GM23338 (cell line): Measurements from ENCODE around the gene UNC13C. TPM values are rescaled to one million over a fixed set of nuclear protein-coding genes. Genes with fewer than 3 reads are reported as not detected.

Experiments
- ATAC-seq: fragments of 200-7000 bp; cut with Tn5 transposase; 3 replicates; pipeline ENCODE4 v1.9.1; 2020
- DNase-seq: peaks from one replicate; pipeline ENCODE4 v3.0.0-alpha.2; 2015; ENCODE audit warnings: low spot score
- H2AFZ ChIP-seq: fragments of 200-600 bp; sonication (generic); 2 replicates; pipeline ENCODE4 v1.8.0; 2016; ENCODE audit warnings: antibody characterized with exemption, mild to moderate bottlenecking, moderate library complexity
- H3F3A ChIP-seq: fragments of 200-600 bp; sonication (generic); replicated peaks from 2 replicates; pipeline ENCODE4 v1.8.0; 2017; ENCODE audit warnings: antibody characterized with exemption, mixed run types, low read depth
- H3K27ac ChIP-seq: fragments of 200-600 bp; sonication (generic); 2 replicates; pipeline ENCODE4 v1.6.1; 2016; ENCODE audit warnings: low read depth
- H3K27me3 ChIP-seq: fragments of 200-600 bp; sonication (generic); 2 replicates; pipeline ENCODE4 v1.8.0; 2016; ENCODE audit warnings: mild to moderate bottlenecking, mixed run types, moderate library complexity; ENCODE audit not compliant: insufficient read depth
- H3K36me3 ChIP-seq: fragments of 200-600 bp; sonication (generic); 2 replicates; pipeline ENCODE4 v1.8.0; 2016; ENCODE audit warnings: mild to moderate bottlenecking; ENCODE audit not compliant: insufficient read depth
- H3K4me1 ChIP-seq: fragments of 200-600 bp; sonication (generic); 2 replicates; pipeline ENCODE4 v1.8.0; 2016; ENCODE audit warnings: mild to moderate bottlenecking, moderate library complexity; ENCODE audit not compliant: insufficient read depth
- H3K4me2 ChIP-seq: fragments of 200-600 bp; sonication (generic); 2 replicates; pipeline ENCODE4 v1.7.1; 2017; ENCODE audit warnings: mixed run types
- H3K4me3 ChIP-seq: fragments of 200-600 bp; sonication (generic); 2 replicates; pipeline ENCODE4 v1.6.1; 2016; ENCODE audit warnings: mixed run types
- H3K79me2 ChIP-seq: fragments of 200-600 bp; sonication (generic); replicated peaks from 2 replicates; pipeline ENCODE4 v1.8.0; 2017; ENCODE audit warnings: mild to moderate bottlenecking; ENCODE audit not compliant: insufficient read depth
- H3K9me2 ChIP-seq: fragments of 200-600 bp; sonication (generic); 2 replicates; pipeline ENCODE4 v1.8.0; 2017; ENCODE audit not compliant: insufficient read depth
- H4K20me1 ChIP-seq: fragments of 200-600 bp; sonication (generic); replicated peaks from 2 replicates; pipeline ENCODE4 v1.8.0; 2017; ENCODE audit warnings: mild to moderate bottlenecking; ENCODE audit not compliant: insufficient read depth
- H3K27ac Mint-ChIP-seq: 2 replicates; pipeline ENCODE4 v1.8.0; 2020; ENCODE audit warnings: inconsistent platforms, mild to moderate bottlenecking, moderate library complexity, mixed read lengths
- H3K27me3 Mint-ChIP-seq: 3 replicates; pipeline ENCODE4 v1.8.0; 2022; ENCODE audit warnings: low read depth, mild to moderate bottlenecking, moderate library complexity, mixed read lengths, inconsistent platforms; ENCODE audit not compliant: insufficient read depth, poor library complexity
- H3K36me3 Mint-ChIP-seq: 3 replicates; pipeline ENCODE4 v1.8.0; 2021; ENCODE audit warnings: low read depth, mild to moderate bottlenecking, inconsistent platforms, moderate library complexity, mixed read lengths
- H3K4me1 Mint-ChIP-seq: 3 replicates; pipeline ENCODE4 v1.8.0; 2020; ENCODE audit warnings: mild to moderate bottlenecking, inconsistent platforms, mixed read lengths
- H3K4me3 Mint-ChIP-seq: 3 replicates; pipeline ENCODE4 v1.8.0; 2021; ENCODE audit warnings: moderate library complexity, mild to moderate bottlenecking, inconsistent platforms, mixed read lengths
- H3K9me3 Mint-ChIP-seq: 3 replicates; pipeline ENCODE4 v1.8.0; 2020; ENCODE audit warnings: moderate library complexity, mild to moderate bottlenecking, inconsistent platforms, mixed read lengths
- CREB1 ChIP-seq: fragments of 250-450 bp; sonication (Bioruptor Pico); IDR thresholded peaks from 2 replicates; pipeline ENCODE4 v1.5.0; 2020; ENCODE audit warnings: low read depth, mild to moderate bottlenecking, moderate library complexity
- CTCF ChIP-seq, 2 experiments: fragments of 200-600 bp in 1 of 2; sonication (generic) in 1 of 2; conservative IDR thresholded peaks; 2 replicates each; pipeline versions ENCODE4 v1.5.1 to v1.6.1; 2016 to 2017; ENCODE audit warnings: antibody characterized with exemption in 2 of 2, low read depth in 2 of 2, mild to moderate bottlenecking in 2 of 2, moderate library complexity in 1 of 2
- EZH2 ChIP-seq: fragments of 200-600 bp; sonication (generic); IDR thresholded peaks from one replicate; pipeline ENCODE4 v1.8.0; 2017; ENCODE audit warnings: antibody characterized with exemption, mild to moderate bottlenecking, low read depth; ENCODE audit not compliant: unreplicated experiment
- EZH2phosphoT487 ChIP-seq: fragments of 200-600 bp; sonication (generic); IDR thresholded peaks from one replicate; pipeline ENCODE4 v1.8.1; 2018; ENCODE audit warnings: antibody characterized with exemption; ENCODE audit not compliant: unreplicated experiment
- JUNB ChIP-seq: IDR thresholded peaks from one replicate; pipeline ENCODE4 v1.6.1; 2016; ENCODE audit warnings: antibody characterized with exemption; ENCODE audit not compliant: unreplicated experiment
- NANOG ChIP-seq: IDR thresholded peaks from 2 replicates; pipeline ENCODE4 v1.6.1; 2016; ENCODE audit warnings: antibody characterized with exemption, borderline replicate concordance
- POLR2AphosphoS5 ChIP-seq: IDR thresholded peaks from 2 replicates; pipeline ENCODE4 v1.6.1; 2016; ENCODE audit warnings: antibody characterized with exemption, low read depth
- REST ChIP-seq: IDR thresholded peaks from one replicate; pipeline ENCODE4 v1.6.1; 2018; ENCODE audit warnings: antibody characterized with exemption; ENCODE audit not compliant: unreplicated experiment
- STAT1 ChIP-seq: IDR thresholded peaks from one replicate; pipeline ENCODE4 v1.6.1; 2016; ENCODE audit warnings: antibody characterized with exemption; ENCODE audit not compliant: unreplicated experiment
- ZNF114 ChIP-seq: fragments of 250-450 bp; sonication (Bioruptor Pico); IDR thresholded peaks from 2 replicates; pipeline ENCODE4 v1.5.0; 2020; ENCODE audit warnings: mild to moderate bottlenecking, moderate library complexity
- ZNF331 ChIP-seq: fragments of 250-450 bp; sonication (Bioruptor Pico); IDR thresholded peaks from 2 replicates; pipeline ENCODE4 v1.5.0; 2020; ENCODE audit warnings: low read depth, mild to moderate bottlenecking, moderate library complexity
- polyA plus RNA-seq: library from polyadenylated mRNA; unstranded; fragments of >200 nt; fragmentation: Nextera tagmentation; extraction: Ambion mirVana; gene quantifications from 2 replicates; pipeline ENCODE4 v1.2.1, GENCODE V29; 2016
- total RNA-seq: library from RNA; depleted of rRNA; stranded (reverse); fragments of >200 nt; shearing (Covaris generic); gene quantifications from 2 replicates; pipeline ENCODE4 v1.2.3, GENCODE V29; 2014
- TF ChIP-seq, protein P1 (sequence below): fragments of 250-450 bp; sonication (Bioruptor Pico); IDR thresholded peaks from 2 replicates; pipeline ENCODE4 v1.5.0; 2020; ENCODE audit warnings: mild to moderate bottlenecking, moderate library complexity
- TF ChIP-seq, protein P2 (sequence below): IDR thresholded peaks from 2 replicates; pipeline ENCODE4 v1.6.1; 2016; ENCODE audit warnings: antibody characterized with exemption

The UNC13C gene
- total and polyA plus RNA-seq, 2 experiments from 2014 or later = 0.03 TPM; not detected in 1

- no peak for TF ChIP-seq CTCF (conservative IDR thresholded peaks at IDR 0.05; ENCODE audit: low read depth in 2 of 2)
Measured at GRCh38 chr15:54321426-54321825, 343.2 kb downstream of the UNC13C start (continued).

- no peaks in the 10 kb centered on the region for H3K36me3 ChIP-seq
- no peak overlapping the region for H3K4me3 Mint-ChIP-seq
- peaks cover 4% of the 10 kb centered on the region for H3K27me3 Mint-ChIP-seq
- no peak overlapping the region for H3K4me3 ChIP-seq
- no peaks in the 10 kb centered on the region for H3K27me3 ChIP-seq
- ATAC-seq (no peak), DNase-seq (no peak)
- no peak overlapping the region for H3K4me2 ChIP-seq
- H3K27ac ChIP-seq = no peak overlapping the region
- no peaks in the 10 kb centered on the region for H3K79me2 ChIP-seq
- TF ChIP-seq POLR2AphosphoS5 = no peak
- no peak for TF ChIP-seq EZH2
- TF ChIP-seq STAT1 = no peak
- TF ChIP-seq CREB1 (CRISPR knock-in tag) = no peak
- TF ChIP-seq NANOG = no peak
- TF ChIP-seq JUNB = no peak
- TF ChIP-seq EZH2phosphoT487 = no peak
- TF ChIP-seq, protein P1, sequence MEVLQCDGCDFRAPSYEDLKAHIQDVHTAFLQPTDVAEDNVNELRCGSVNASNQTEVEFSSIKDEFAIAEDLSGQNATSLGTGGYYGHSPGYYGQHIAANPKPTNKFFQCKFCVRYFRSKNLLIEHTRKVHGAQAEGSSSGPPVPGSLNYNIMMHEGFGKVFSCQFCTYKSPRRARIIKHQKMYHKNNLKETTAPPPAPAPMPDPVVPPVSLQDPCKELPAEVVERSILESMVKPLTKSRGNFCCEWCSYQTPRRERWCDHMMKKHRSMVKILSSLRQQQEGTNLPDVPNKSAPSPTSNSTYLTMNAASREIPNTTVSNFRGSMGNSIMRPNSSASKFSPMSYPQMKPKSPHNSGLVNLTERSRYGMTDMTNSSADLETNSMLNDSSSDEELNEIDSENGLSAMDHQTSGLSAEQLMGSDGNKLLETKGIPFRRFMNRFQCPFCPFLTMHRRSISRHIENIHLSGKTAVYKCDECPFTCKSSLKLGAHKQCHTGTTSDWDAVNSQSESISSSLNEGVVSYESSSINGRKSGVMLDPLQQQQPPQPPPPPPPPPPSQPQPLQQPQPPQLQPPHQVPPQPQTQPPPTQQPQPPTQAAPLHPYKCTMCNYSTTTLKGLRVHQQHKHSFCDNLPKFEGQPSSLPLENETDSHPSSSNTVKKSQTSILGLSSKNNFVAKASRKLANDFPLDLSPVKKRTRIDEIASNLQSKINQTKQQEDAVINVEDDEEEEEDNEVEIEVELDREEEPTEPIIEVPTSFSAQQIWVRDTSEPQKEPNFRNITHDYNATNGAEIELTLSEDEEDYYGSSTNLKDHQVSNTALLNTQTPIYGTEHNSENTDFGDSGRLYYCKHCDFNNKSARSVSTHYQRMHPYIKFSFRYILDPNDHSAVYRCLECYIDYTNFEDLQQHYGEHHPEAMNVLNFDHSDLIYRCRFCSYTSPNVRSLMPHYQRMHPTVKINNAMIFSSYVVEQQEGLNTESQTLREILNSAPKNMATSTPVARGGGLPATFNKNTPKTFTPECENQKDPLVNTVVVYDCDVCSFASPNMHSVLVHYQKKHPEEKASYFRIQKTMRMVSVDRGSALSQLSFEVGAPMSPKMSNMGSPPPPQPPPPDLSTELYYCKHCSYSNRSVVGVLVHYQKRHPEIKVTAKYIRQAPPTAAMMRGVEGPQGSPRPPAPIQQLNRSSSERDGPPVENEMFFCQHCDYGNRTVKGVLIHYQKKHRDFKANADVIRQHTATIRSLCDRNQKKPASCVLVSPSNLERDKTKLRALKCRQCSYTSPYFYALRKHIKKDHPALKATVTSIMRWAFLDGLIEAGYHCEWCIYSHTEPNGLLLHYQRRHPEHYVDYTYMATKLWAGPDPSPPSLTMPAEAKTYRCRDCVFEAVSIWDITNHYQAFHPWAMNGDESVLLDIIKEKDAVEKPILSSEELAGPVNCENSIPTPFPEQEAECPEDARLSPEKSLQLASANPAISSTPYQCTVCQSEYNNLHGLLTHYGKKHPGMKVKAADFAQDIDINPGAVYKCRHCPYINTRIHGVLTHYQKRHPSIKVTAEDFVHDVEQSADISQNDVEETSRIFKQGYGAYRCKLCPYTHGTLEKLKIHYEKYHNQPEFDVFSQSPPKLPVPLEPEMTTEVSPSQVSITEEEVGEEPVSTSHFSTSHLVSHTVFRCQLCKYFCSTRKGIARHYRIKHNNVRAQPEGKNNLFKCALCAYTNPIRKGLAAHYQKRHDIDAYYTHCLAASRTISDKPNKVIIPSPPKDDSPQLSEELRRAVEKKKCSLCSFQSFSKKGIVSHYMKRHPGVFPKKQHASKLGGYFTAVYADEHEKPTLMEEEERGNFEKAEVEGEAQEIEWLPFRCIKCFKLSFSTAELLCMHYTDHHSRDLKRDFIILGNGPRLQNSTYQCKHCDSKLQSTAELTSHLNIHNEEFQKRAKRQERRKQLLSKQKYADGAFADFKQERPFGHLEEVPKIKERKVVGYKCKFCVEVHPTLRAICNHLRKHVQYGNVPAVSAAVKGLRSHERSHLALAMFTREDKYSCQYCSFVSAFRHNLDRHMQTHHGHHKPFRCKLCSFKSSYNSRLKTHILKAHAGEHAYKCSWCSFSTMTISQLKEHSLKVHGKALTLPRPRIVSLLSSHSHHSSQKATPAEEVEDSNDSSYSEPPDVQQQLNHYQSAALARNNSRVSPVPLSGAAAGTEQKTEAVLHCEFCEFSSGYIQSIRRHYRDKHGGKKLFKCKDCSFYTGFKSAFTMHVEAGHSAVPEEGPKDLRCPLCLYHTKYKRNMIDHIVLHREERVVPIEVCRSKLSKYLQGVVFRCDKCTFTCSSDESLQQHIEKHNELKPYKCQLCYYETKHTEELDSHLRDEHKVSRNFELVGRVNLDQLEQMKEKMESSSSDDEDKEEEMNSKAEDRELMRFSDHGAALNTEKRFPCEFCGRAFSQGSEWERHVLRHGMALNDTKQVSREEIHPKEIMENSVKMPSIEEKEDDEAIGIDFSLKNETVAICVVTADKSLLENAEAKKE = no peak
- TF ChIP-seq ZNF114 (CRISPR knock-in tag) = no peak
- TF ChIP-seq ZNF331 = no peak
- TF ChIP-seq REST = no peak
- TF ChIP-seq, protein P2, sequence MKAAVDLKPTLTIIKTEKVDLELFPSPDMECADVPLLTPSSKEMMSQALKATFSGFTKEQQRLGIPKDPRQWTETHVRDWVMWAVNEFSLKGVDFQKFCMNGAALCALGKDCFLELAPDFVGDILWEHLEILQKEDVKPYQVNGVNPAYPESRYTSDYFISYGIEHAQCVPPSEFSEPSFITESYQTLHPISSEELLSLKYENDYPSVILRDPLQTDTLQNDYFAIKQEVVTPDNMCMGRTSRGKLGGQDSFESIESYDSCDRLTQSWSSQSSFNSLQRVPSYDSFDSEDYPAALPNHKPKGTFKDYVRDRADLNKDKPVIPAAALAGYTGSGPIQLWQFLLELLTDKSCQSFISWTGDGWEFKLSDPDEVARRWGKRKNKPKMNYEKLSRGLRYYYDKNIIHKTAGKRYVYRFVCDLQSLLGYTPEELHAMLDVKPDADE = no peak
- H3K9me3 Mint-ChIP-seq = peaks cover 29% of the 10 kb centered on the region
- H2AFZ ChIP-seq = no peak overlapping the region
- H4K20me1 ChIP-seq = no peaks in the 10 kb centered on the region
- peaks cover 11% of the 10 kb centered on the region for H3K4me1 ChIP-seq
- H3F3A ChIP-seq = no peaks in the 10 kb centered on the region
- H3K9me2 ChIP-seq = no peaks in the 10 kb centered on the region
- no peaks in the 10 kb centered on the region; the same call in 1 of the 3 replicates for H3K36me3 Mint-ChIP-seq
- peaks cover 24% of the 10 kb centered on the region; the same call in 2 of the 3 replicates for H3K4me1 Mint-ChIP-seq
- no peak overlapping the region for H3K27ac Mint-ChIP-seq
Measured at GRCh38 chr15:54322341-54322740, 344.1 kb downstream of the UNC13C start.
